Measurements from ENCODE around the gene ACTRT2.

Gene ACTRT2

GRCh38 chr1:2983706-2984398 lies 37.4 kb upstream of the ACTRT2 start:
- DNase-seq: no peak

GRCh38 chr1:2984399-2985061 lies 36.7 kb upstream of the ACTRT2 start:
- no peak for DNase-seq

DNA sequence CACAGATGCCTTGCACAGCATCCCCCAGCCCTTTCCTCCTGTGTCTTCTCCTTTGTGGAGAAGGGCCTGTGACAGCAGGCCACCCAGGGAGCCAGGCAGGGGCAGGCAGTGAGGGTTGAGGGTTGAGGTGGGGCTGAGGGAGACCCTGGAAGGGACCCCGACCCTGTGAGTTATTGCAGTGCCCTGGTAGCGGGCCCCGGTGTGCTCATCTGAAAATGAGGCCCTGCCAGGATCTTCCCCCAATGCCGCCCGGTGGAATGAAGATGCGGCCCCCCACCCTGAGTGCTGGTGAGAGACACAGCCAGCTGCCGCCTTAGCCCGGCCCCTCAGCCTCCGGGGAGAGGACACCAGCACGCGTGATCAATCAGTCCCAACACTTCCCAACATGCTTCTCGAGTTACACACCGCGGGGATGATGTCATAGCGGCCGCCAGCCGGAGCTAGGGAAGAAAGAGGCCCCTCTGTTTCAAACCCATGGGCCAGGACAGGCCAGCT lies 36.2 kb upstream of the ACTRT2 start:
- DNase-seq: no peak

DNA sequence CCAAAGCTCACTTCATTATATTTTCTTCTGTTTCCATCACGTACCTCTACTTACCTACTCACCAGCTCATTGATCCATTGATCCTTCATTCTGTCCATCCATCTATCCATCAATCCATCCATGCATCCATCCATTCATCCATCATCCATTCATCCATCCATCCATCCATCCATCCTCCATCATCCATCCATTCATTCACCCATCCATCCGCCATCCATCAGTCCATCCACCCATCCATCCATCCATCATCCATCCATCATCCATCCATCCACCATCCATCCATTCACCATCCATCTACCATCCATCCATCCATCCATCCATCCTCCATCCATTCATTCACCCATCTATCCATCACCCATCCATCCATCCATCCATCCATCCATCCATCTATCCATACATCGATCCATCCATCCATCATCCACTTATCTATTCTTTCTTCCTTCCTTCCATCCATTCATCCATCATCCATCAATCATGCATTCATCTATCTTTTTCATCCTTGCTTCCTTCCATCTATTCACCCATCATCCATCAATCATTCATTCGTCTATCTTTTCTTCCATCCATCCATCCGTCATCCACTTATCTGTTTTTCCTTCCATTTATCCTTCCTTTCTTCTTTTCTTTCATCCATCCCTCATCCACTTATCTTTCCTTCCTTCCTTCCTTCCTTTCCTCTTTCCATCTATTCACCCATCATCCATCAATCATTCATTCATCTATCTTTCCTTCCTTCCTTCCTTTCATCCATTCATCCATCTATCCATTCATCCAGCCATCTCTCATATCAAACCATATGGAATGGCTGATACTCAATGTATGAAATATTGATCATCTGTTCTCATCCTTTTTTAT lies 35.3 kb upstream of the ACTRT2 start:
- no peak for DNase-seq

DNA sequence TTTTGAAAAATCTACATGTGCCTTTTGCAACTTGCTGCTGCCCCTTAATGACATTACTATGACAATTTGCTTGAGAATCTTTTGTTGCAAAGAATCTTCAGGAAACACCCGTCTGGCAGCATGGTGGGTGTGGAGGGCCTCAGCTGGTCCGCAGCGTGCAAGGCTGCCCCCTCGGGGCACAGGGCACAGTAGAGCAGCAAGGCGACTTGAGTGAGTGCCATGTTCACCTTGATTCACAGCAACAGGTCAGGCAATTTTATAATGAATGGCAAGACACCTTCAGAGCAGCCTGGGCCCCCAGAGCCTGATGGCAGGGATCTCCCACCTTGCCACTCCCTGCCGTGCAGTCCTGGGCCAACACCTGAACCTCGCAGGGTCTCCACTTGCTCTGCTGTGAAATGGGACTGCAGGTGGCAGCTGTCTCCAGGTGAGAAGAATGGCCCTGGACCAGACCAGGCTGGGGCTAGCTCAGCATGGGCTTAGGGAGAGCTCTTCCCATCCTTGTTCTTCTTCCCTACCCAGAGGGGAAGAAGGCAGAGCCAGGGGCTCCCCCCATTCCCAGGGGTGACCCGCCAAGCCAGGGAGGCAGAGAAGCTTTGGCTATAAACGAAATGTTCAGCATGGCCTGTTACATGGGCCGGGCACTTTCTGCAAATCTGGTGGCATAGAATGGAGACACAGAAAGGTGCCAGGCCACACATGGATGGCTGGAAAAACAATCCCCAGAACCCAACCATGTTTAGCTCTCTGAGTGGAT lies 34.5 kb upstream of the ACTRT2 start:
- no peak for DNase-seq

DNA sequence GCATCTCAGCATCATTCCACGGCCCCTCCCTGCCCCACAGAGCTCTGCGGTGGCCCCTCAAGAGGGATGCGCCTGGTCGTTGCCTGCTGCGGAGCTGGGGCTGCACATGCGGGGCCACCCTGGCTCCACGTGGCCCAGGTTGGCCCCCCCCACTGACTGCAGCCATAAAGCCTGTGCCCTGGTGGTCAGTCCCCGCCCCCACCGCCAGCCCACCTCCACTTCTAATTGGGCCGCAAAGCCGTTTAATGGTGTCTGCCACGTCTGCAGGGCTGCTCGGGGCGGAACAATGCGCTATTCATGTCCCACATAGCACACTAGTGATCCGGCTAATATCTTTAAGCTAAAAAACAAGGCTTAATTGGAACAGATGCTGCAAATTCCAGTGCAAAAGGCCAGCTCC lies 33.5 kb upstream of the ACTRT2 start:
- DNase-seq: no peak

- DNase-seq: no peak
Observed at GRCh38 chr1:2988256-2988655, 33.0 kb upstream of the ACTRT2 start.

- DNase-seq: no peak
Observed at GRCh38 chr1:2989185-2989584, 32.1 kb upstream of the ACTRT2 start.

GRCh38 chr1:2989976-2990375 lies 31.3 kb upstream of the ACTRT2 start:
- no peak for DNase-seq

DNA sequence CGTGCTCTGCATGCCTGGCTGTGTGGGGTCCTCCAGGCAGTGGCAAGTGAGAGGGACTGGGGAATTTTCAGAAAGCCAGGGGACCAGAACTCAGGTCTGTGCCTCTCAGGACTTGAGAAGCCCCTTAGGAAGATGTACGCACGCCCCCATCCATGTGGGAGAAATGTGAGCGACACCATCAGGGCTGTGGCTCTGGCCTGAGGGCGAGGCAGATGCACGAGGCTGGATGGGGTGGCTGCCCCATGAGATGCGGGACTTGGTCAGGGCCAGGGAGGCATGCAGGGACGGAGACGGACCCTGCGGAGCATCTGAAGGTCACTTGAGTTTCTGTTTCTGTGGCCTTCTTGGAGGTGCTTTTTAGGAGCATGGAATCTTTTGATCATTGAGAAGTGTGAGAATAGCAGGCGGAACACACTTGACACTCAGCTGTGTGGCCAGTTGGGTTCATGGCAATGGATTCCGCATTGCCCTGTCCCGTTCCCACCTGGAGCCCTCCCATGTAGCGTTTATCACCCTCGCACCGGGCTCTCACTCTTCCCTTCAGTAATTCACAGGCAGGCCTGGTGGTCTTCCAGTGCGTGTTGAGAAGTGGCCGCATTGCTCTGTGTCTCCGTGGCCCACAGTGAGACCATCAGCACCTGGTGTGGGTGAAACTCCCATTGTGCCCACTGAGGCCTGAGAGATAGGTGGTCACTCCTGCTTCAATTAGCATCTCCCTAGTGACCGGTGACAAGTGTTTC lies 30.7 kb upstream of the ACTRT2 start:
- DNase-seq: no peak

- no peak for DNase-seq
Observed at GRCh38 chr1:2991753-2992495, 29.3 kb upstream of the ACTRT2 start.

DNA sequence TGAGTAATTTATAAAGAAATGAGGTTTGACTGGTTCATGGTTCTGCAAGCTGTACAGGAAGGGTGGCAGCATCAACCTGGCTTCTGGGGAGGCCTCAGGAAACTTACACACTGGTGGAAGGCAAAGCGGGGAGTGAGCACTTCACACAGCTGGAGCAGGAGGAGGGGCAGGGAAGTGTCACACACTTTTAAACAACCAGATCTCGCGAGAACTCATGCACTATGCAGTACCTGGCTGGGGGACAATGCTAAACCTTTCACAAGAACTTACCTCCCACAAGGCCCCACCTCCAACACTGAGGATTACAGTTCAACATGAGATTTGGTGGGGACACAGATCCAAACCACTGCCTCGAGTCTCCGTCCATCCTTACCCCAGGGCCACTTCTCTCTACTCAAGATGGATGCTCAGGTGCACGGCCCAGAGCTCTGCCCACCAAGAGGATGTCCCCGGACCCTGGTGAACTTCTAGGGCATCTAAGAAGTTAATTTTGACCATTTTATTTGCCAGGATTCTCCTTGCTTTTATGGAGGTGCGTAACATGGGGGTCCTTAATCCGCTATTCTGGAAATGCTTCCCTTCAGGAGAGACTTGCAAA lies 22.7 kb upstream of the ACTRT2 start:
- no peak for DNase-seq

DNA sequence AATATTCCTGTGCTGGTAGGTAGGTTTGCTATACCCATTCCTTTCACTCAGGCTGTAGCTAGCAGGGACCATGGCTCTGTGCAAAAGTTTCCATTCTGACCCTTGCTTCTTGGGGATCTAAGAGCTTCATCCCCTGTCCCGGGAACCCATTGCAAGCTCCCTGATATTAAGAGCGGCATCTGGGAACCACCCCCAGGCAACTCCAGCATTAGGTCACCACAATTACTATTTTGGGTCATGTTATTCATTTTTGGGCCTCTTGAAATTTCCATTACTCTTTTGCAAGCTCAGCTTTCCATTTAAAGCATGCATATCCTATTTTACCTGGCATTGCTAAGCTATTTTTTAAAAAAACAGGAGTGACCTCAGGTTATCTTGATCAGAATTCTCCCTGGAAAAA lies 22.1 kb upstream of the ACTRT2 start:
- no peak for DNase-seq

- DNase-seq: no peak
Observed at GRCh38 chr1:2999571-2999970, 21.7 kb upstream of the ACTRT2 start.

DNA sequence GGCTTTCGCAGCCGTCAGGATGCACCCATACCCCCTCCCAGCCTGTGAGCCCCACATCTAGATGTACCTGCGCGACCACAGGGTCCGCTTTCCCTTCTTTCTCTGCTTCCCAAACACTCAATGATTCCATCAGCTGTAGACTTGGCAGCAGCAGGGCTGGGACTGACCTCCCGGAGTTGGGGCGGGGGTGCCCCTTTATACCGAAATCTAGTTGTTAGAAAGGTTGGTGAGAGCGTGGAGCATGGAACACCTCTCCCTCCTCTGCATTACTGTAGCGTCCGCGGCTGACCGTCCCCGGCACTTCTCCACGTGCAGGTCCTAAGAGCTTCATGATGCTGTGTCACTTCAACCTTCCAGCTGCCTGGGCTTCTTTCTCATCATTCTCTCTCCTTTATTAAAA lies 21.1 kb upstream of the ACTRT2 start:
- no peak for DNase-seq

- no peak for DNase-seq
Observed at GRCh38 chr1:3000671-3001470, 20.4 kb upstream of the ACTRT2 start.

DNA sequence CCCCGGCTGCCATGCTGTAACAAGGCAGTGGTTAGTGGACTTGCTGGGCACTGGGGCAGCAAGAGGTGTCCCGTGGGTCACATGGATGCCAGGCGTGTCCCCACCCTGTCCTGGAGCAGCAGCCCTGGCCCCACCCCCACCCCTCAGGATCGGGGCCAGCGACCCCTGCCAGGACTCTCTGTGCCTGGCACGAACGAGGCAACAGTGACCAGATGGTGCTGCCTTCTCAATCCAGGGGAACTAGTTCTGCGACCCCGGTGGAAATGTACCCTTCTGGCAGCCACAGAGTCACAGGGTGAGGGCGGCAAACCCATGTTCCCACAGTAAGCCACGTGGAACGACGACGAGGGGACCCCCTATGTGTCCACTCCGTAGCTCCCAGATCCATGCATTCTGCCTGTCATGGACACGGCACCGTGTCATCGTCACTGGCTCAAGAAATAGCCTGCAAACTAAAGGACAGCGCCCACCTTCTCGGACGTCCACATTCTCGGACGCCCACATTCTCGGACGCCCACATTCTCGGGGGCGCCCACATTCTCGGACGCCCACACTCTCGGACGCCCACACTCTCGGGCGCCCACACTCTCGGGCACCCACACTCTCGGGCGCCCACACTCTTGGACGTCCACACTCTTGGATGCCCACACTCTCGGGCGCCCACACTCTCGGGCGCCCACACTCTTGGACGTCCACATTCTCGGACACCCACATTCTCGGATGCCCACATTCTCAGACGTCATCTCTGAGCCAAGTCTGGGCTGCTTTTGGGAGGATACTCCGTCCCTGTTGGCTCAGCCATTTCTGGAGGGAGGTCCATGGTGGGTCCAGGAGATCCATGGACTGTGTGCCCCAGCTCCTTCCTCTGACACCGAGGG lies 19.6 kb upstream of the ACTRT2 start:
- no peak for DNase-seq

- no peak for DNase-seq
Observed at GRCh38 chr1:3002349-3003038, 18.8 kb upstream of the ACTRT2 start.
